HG03066 (cell line): ENCODE measurements around the gene AHRR.
"Not testable (repeated sequence)": the region's sequence is repeated elsewhere in the genome, so short reads cannot be mapped to it uniquely, and the experiment has no call there.

Source experiments
- ATAC-seq: cut with Tn5 transposase; IDR thresholded peaks from one replicate; pipeline ENCODE4 v1.9.1; 2021; ENCODE audit warnings: low read depth; ENCODE audit not compliant: unreplicated experiment

The AHRR gene

GRCh38 chr5:362978-363765 is 41.7 kb downstream of the AHRR start:
- no peak for ATAC-seq

GRCh38 chr5:364497-364896 is 43.0 kb downstream of the AHRR start:
- ATAC-seq: no peak

DNA sequence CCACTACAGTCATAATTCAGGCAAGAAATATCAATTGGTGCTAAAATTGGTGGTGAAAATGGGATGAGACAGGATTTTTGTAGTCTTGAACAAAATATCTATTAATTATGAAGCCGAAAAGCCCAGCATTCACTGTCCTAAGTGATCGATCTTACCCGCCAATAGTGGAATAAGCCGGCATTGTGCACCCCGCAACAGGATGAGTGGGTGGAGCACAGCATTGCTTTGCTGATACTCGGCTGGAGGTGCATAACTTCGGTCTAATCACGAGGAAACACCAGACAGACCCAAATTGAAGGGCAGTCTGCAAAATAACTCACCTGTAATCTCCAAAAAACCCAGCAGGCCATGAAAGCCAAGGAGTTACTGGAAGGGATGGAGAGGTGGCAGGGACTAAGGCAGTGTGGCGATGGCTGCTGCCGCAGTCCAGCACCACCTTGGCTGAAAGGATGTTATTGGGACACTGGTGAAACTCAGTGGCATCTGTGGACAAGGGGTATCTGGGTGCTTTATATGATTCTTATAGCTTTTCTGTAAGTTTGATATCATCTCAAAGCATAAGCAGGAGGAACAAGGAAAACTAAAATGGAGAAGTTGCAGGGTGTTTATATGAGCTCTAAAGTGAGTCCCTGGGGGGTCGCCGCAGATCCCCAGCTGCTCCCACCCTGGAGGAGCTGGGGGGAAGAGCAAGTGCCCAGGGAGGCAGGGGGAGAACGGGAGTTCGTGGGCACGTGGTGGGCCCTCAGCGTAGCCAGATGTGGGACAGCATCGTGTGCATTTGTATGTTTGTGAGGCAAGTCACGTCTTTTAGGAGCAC is 45.2 kb downstream of the AHRR start:
- ATAC-seq: no peak

GRCh38 chr5:367358-368130 is 46.0 kb downstream of the AHRR start:
- no peak for ATAC-seq

DNA sequence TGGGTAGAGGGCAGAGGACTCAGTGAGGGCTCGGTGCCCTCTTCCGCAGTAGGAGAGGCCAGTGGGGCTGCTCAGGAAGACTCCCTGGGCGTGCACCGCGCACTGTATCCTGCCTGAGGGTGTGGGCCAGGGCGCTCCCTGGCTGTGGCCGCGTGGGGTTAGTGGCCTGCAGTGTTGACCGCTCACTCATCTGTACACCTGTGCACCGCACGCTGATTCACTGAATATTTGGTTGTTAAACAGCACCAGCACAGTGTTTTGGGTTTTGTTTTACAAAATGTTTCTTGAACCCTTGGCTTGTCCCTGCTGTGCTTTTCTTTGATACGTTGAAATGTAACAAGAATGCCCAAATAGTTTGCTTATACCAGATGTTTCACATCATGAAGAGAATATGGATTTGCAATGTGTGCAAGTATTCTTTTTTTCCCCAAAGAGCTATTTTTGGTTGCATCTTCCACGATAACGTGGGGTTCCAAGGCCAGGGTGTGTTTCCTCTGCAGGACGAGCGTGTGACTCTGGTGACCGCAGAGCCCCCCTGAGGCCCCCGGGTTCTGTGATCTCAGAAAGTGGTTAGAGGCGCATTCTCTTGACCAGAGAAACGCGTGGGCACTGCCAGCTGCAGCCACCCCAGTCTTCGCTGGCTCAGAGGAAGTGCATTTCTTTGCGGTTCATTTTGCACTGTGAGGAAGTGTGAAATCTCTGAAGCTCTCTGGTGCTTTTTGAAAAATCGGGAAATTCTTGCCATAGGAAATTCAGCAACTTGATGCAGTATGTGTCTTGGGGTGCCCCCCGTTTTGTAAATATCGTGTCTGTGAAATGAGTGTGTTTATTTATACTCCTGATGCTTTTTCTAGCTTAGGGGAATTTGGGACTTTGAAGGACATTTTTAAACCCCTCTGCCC is 46.9 kb downstream of the AHRR start:
- ATAC-seq: peak; percentile 51

DNA sequence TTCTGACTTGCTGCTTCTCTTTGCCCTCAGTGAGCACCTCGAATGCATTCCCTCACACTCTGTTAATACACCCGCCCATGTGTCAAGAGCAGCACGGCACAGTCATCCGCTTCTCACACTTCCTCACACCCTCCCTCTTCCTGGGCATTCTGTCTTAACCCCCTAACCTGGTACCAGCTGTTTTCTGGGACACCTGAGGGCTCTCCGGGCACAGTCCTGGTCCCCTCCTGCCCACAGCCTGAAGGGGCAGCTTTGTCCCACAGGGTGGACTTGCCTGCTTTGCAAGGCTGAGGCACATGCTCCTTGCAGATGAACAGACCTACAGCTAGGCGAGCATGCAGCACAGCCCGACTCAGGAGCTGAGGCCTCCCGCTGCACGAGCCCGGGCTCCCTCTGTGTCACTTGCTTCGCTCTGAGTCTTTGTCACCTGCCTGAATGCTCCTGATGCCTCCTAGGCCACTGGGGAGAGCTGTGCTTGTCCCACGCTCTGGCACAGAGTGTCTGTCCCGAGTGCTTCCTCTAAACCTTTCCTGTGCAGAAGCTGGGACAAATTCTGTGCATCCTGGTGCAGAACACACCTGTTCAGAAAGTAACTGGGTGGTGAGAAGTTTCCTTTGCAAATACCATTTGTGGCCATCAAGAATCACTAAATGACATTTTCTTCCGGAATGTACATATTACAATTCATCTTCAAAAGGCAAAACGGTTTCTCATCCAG is 47.8 kb downstream of the AHRR start:
- no peak for ATAC-seq

DNA sequence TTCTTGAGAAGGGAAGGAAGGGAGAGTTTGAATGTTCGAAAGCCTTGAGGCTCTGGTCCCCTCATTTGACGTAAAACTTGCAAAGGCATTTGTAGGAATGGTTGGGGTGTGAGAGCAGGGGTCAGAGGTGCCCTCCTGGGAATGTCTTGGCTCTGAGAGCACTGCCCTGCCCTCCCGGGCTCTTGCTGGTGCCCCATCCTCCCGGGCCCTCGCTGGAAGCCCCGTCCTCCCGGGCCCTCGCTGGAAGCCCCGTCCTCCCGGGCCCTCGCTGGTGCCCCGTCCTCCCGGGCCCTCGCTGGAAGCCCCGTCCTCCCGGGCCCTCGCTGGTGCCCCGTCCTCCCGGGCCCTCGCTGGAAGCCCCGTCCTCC is 48.3 kb downstream of the AHRR start:
- ATAC-seq: not testable (repeated sequence)

- no peak for ATAC-seq
These were observed 48.9 kb downstream of the AHRR start for GRCh38 chr5:370311-370958.

DNA sequence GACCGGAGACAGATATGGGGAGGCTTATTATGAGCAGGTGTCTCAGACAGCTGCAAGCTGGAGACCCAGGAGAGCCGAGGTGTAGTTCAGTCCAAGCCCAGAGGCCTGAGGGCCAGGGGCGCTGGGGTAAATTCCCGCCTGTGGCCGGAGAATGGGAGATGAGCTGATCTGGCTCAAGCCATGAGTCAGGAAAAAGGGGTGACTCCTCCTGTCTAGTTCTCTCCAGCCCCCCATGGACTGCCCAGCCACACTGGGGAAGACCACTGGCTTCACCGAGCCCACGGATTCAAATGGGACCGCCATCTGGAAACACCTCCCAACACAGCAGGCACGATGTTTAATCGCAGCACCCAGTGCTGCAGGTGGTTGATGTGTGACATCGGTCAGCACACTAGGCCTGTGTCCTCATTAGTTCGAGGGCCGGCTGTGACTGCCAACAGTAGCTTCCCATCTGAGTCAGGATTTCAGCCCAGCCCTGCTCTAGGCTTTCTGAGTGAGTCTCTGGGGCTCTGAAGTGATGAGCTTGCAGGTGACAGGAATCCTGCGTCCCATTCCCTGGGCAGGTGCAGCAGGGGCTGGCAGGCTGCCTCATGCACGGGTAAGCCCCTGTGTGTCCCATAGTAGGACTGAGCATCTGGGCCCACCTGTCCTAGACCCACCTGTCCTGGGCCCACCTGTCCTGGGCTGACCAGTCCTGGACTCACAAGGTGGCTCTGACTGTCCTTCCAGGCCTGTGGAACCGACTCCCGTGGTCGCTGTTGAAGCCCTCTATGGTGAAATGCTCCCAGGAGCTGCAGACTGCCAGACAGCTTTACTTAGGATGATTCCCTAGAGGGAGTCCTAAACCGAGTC is 49.7 kb downstream of the AHRR start:
- ATAC-seq: no peak

- no peak for ATAC-seq
These were observed 50.5 kb downstream of the AHRR start for GRCh38 chr5:371811-372555.

DNA sequence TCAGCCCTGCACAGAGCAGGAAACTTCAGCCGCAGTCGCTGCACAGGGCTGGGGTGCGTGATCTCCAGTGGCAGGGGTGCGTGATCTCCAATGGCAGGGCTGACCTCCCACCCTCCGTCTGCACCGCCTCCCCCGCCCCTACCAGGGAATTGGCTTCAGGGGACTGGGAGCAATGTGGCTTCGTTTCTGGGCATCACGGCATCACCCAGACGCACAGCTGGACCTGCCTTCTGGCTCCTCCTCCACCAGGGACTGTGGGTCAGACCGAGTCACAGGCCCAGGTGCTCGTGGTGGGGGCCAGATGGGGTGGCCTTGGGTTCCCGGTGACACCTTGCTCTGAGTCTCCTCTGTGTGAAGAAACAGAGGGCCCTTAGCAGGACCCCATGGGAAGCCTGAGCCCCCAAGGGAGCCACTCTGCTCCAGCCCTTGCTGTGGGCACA is 51.1 kb downstream of the AHRR start:
- no peak for ATAC-seq

GRCh38 chr5:372996-373709 is 51.6 kb downstream of the AHRR start:
- ATAC-seq: no peak

- ATAC-seq: no peak
These were observed 52.4 kb downstream of the AHRR start for GRCh38 chr5:373710-374602.

DNA sequence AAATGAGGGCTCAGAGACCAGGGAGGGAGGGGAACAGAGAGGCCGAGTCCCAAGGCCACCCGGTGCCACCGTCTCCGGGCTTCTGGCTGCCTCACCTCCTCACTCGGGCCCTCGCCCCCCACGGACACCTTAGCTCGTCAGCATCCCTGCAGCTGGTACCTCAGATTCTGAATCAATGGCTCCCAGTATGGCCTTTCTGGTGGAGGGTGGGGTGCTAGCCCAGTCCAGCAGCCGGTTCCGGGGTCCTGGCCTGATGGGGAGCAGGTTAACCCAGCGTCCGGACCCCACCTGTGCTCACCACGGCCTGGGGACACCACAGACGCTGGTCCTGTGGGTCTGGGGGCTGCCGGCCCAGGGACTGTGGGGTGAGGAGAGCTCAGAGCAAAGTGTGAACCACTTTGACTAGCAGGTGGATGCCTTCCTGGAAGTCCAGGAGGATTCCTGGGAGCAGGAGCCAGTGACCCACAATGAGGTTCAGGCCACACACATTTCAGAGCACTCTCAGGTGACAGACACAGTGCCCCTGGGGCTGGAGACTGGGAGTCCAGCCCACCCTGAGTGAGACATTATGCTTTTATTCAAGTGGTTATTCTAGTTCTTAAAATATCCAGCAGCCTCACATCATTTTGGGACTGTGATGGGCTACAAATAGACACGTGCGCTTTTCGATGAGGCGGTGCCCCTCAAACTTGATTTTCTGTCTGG is 53.3 kb downstream of the AHRR start:
- no peak for ATAC-seq

- ATAC-seq: no peak
These were observed 53.9 kb downstream of the AHRR start for GRCh38 chr5:375336-375920.
